ENCODE measurements around the gene SAP30L. TPM values are rescaled to one million over a fixed set of nuclear protein-coding genes. Genes with fewer than 3 reads are reported as not detected.

SAP30L gene
- total RNA-seq, 4 donors from 2014 or later, result 36.7 to 69.6 (median 39.3) TPM

- Histone ChIP-seq H3K9me3 (no peaks in the 10 kb centered on the region), H3K36me3 (no peaks in the 10 kb centered on the region), H3K27me3 (peaks cover 0 to 93% of the 10 kb centered on the region in 2 donors), H3K4me3 (peak overlapping the region in 1 of 4 donors; percentile 48), H3K4me1 (peaks cover 0 to 54% (median 14%) of the 10 kb centered on the region in 4 donors), H3K27ac (peak overlapping the region in 1 of 4 donors; percentile 73)
- DNase-seq, result no peak
- TF ChIP-seq POLR2A (IDR thresholded peaks at IDR 0.05), result no peak
- no peak for TF ChIP-seq CTCF (IDR thresholded peaks at IDR 0.05)
Measured at GRCh38 chr5:154479160-154479943, 33.6 kb downstream of the SAP30L start.

- H3K27ac ChIP-seq, result peak overlapping the region in 1 of 4 donors; percentile 73
- no peak for TF ChIP-seq POLR2A (IDR thresholded peaks at IDR 0.05)
- no peak for TF ChIP-seq CTCF (IDR thresholded peaks at IDR 0.05)
- no peaks in the 10 kb centered on the region for H3K9me3 ChIP-seq
- no peak overlapping the region for H3K4me3 ChIP-seq
- peaks cover 0 to 95% of the 10 kb centered on the region in 2 donors for H3K27me3 ChIP-seq
- no peaks in the 10 kb centered on the region for H3K36me3 ChIP-seq
- no peak for DNase-seq
- H3K4me1 ChIP-seq, result peaks cover 0 to 62% (median 14%) of the 10 kb centered on the region in 4 donors
Measured at GRCh38 chr5:154479944-154480750, 34.4 kb downstream of the SAP30L start.

GRCh38 chr5:154480847-154481246 lies 35.0 kb downstream of the SAP30L start:
- Histone ChIP-seq H3K9me3 (no peaks in the 10 kb centered on the region), H3K4me3 (no peak overlapping the region), H3K36me3 (no peaks in the 10 kb centered on the region), H3K4me1 (peaks cover 0 to 58% (median 14%) of the 10 kb centered on the region in 4 donors), H3K27ac (no peak overlapping the region), H3K27me3 (peaks cover 0 to 92% of the 10 kb centered on the region in 2 donors)
- TF ChIP-seq CTCF (IDR thresholded peaks at IDR 0.05), result no peak
- no peak for TF ChIP-seq POLR2A (IDR thresholded peaks at IDR 0.05)
- DNase-seq, result no peak

- no peak for DNase-seq
- TF ChIP-seq CTCF (IDR thresholded peaks at IDR 0.05) (no peak), POLR2A (IDR thresholded peaks at IDR 0.05) (no peak)
Measured at GRCh38 chr5:154481584-154482381, 36.0 kb downstream of the SAP30L start.

More at GRCh38 chr5:154481584-154482381, 36.0 kb downstream of the SAP30L start:
- Histone ChIP-seq H3K27me3 (peaks cover 0 to 82% of the 10 kb centered on the region in 2 donors), H3K4me1 (peaks cover 0 to 49% (median 10%) of the 10 kb centered on the region in 4 donors), H3K36me3 (no peaks in the 10 kb centered on the region), H3K27ac (peak overlapping the region in 1 of 4 donors; percentile 43), H3K9me3 (no peaks in the 10 kb centered on the region), H3K4me3 (no peak overlapping the region)

Measured in Peyer's patch (tissue), 4 donors.